B cell (primary cell): ENCODE data around the gene AIFM1. TPM values are rescaled to one million over a fixed set of nuclear protein-coding genes. Genes with fewer than 3 reads are reported as not detected.

Experiments used
- ATAC-seq: fragments of 200-7000 bp; cut with Tn5 transposase; one replicate; pipeline ENCODE4 v1.10.0; 2021; ENCODE audit warnings: low read depth, mild to moderate bottlenecking, moderate number of reproducible peaks, moderate library complexity
- CTCF ChIA-PET: fragments of 350-600 bp; sonication (Branson Sonifier 250); formaldehyde crosslinking; loops from one replicate; lab custom pipeline; 2021; ENCODE audit warnings: antibody characterized with exemption, inconsistent platforms; lab: Charles Lee
- POLR2A ChIA-PET: fragments of 350-600 bp; sonication (Branson Sonifier 250); formaldehyde crosslinking; loops from one replicate; lab custom pipeline; 2021; ENCODE audit warnings: antibody characterized with exemption; lab: Charles Lee
- DNase-seq: peaks from one replicate; pipeline ENCODE4 v3.0.0; 2013
- H2AFZ ChIP-seq: 2 replicates; pipeline ENCODE4 v1.6.1; 2012; ENCODE audit warnings: mild to moderate bottlenecking, low read depth, low read length; ENCODE audit not compliant: insufficient read depth, poor library complexity, severe bottlenecking
- H3K27ac ChIP-seq, 2 donors: 1 replicate in 1 of 2; 2 replicates in 1 of 2; pipeline ENCODE4 v1.5.1; 2012 to 2013; ENCODE audit warnings: low read length in 2 of 2, mild to moderate bottlenecking in 2 of 2, moderate library complexity in 1 of 2
- H3K27me3 ChIP-seq, 4 experiments: fragments of 200-600 bp in 1 of 4; sonication (generic) in 1 of 4; replicated peaks in 1 of 4; 1 replicate in 2 of 4; 2 replicates in 2 of 4; pipeline versions ENCODE4 v1.6.1 to v1.7.0; 2013 to 2016; ENCODE audit warnings: low read length in 3 of 4, mild to moderate bottlenecking in 2 of 4, mixed read lengths in 1 of 4, moderate library complexity in 1 of 4; ENCODE audit not compliant: insufficient read depth in 4 of 4, control insufficient read depth in 3 of 4; ENCODE audit errors: control extremely low read depth in 1 of 4
- H3K36me3 ChIP-seq, 2 experiments: replicated peaks in 1 of 2; 1 replicate in 1 of 2; 2 replicates in 1 of 2; pipeline versions ENCODE4 v1.6.1 to v1.7.1; 2013; ENCODE audit warnings: low read length in 1 of 2; ENCODE audit not compliant: insufficient read depth in 2 of 2, control insufficient read depth in 1 of 2; ENCODE audit errors: control extremely low read depth in 1 of 2, extremely low read depth in 1 of 2
- H3K4me1 ChIP-seq, 2 donors: fragments of 200-600 bp in 1 of 2; sonication (generic) in 1 of 2; 1 replicate in 1 of 2; 2 replicates in 1 of 2; pipeline versions ENCODE4 v1.5.1 to v1.6.1; 2013 to 2017; ENCODE audit warnings: low read length in 2 of 2; ENCODE audit not compliant: control insufficient read depth in 2 of 2, insufficient read depth in 2 of 2
- H3K4me2 ChIP-seq: replicated peaks from 2 replicates; pipeline ENCODE3; 2012; ENCODE audit warnings: mild to moderate bottlenecking, low read depth, low read length; ENCODE audit not compliant: poor library complexity, severe bottlenecking
- H3K4me3 ChIP-seq, 5 experiments: fragments of 200-600 bp in 1 of 5; sonication (generic) in 1 of 5; 1 replicate in 3 of 5; 2 replicates in 2 of 5; pipeline versions ENCODE4 v1.5.1 to v1.7.0; 2011 to 2016; ENCODE audit warnings: low read length in 4 of 5, mild to moderate bottlenecking in 4 of 5, low read depth in 2 of 5, control low read depth in 1 of 5, moderate library complexity in 1 of 5; ENCODE audit not compliant: insufficient read depth in 1 of 5; ENCODE audit errors: control extremely low read depth in 1 of 5, extremely low read depth in 1 of 5
- H3K79me2 ChIP-seq: fragments of 200-600 bp; sonication (generic); one replicate; pipeline ENCODE4 v1.6.0; 2016; ENCODE audit warnings: low read length; ENCODE audit not compliant: control insufficient read depth, insufficient read depth
- H3K9ac ChIP-seq: fragments of 200-600 bp; sonication (generic); 2 replicates; pipeline ENCODE4 v1.6.1; 2017; ENCODE audit warnings: mild to moderate bottlenecking, low read length, moderate library complexity
- H3K9me3 ChIP-seq, 3 donors: one replicate each; pipeline versions ENCODE4 v1.6.1 to v1.7.1; 2013; ENCODE audit warnings: low read length in 2 of 3; ENCODE audit not compliant: control insufficient read depth in 2 of 3, insufficient read depth in 1 of 3; ENCODE audit errors: control extremely low read depth in 1 of 3
- H4K20me1 ChIP-seq: 2 replicates; pipeline ENCODE4 v1.6.0; 2012; ENCODE audit warnings: mild to moderate bottlenecking, low read length; ENCODE audit not compliant: insufficient read depth, control insufficient read depth, poor library complexity, severe bottlenecking
- H3K27ac Mint-ChIP-seq: one replicate; pipeline ENCODE4 v1.8.0; 2021; ENCODE audit warnings: mixed read lengths
- H3K27me3 Mint-ChIP-seq: one replicate; pipeline ENCODE4 v1.8.0; 2021; ENCODE audit warnings: mixed read lengths
- H3K4me1 Mint-ChIP-seq: one replicate; pipeline ENCODE4 v1.8.0; 2021; ENCODE audit warnings: mixed read lengths
- H3K4me3 Mint-ChIP-seq: one replicate; pipeline ENCODE4 v1.8.0; 2021; ENCODE audit warnings: mixed read lengths
- H3K9me3 Mint-ChIP-seq: one replicate; pipeline ENCODE4 v1.8.0; 2022; ENCODE audit warnings: mixed read lengths; ENCODE audit not compliant: insufficient read depth
- EZH2 ChIP-seq: IDR thresholded peaks from 2 replicates; pipeline ENCODE4 v1.6.1; 2012; ENCODE audit warnings: borderline replicate concordance, low read depth, mild to moderate bottlenecking, moderate library complexity, low read length; ENCODE audit not compliant: insufficient read depth, poor library complexity, severe bottlenecking
- WGBS: methylation state at CpG from one replicate; pipeline ENCODE4 v1.1.5; 2013; ENCODE audit warnings: missing lambda C conversion rate; ENCODE audit not compliant: insufficient coverage; 5-methylcytosine and 5-hydroxymethylcytosine counted together
- intact Hi-C: fragments of 100-400 bp; cut with micrococcal nuclease; formaldehyde crosslinking; loops from one replicate; pipeline ENCODE4 v1.10.0; 2022
- polyA plus RNA-seq: library from polyadenylated mRNA; depleted of rRNA; stranded (reverse); fragments of >200 nt; gene quantifications from 2 replicates; pipeline ENCODE4 v1.2.3, GENCODE V29; 2012
- total RNA-seq, 2 donors: library from RNA; stranded (reverse); fragments of 120-200 nt in 1 of 2; gene quantifications; 1 replicate in 1 of 2; 2 replicates in 1 of 2; pipeline versions ENCODE4 v1.2.3 to v1.2.4, GENCODE V29; 2013 to 2022
- TF ChIP-seq, protein P1 (sequence below): fragments of 200-600 bp; IDR thresholded peaks from one replicate; pipeline ENCODE4 v1.8.0; 2022; ENCODE audit warnings: antibody characterized with exemption, mild to moderate bottlenecking

Gene AIFM1
- total and polyA plus RNA-seq, 2 donors (not counting 1 experiment from before 2014, with no cell fraction given): 11.4 to 15.9 TPM

DNA sequence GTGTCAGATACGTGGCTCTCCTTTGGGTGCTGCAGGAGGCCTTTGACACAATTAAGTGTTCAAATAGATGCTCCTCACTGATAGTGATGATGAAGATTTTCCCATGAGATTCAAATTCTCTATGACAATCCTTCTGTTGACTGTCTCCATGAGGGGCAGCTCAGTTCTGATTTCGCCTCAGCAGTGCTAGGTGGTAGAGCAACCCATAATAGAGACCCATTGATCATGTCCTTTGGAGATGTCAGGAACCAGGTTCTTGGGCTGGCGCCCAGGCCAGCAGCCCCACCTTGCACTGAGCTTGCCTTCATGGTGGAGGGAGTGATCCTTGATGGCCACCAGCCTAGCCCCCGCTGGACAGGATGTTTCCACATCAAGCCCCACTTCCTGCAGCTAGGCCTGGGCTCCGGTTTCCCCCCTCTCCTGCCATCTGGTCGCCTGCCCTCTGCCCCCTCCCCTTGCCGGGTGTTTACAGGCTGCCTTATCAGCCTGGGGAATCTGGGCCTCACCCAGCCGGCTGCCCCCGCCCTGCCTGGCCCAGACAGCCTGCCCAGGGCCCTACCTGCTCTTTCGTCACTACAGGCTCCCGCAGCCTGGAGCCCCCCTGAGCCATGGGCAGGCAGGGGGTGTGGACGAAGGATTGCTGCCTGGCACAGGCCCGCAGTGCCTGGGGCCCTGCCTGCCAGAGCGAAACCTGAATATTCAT, 68.0 kb downstream of the AIFM1 start:
- H3K4me1 ChIP-seq: peaks cover 19 to 38% of the 10 kb centered on the region in 2 donors
- H3K9ac ChIP-seq: no peak overlapping the region
- H3K4me2 ChIP-seq: peak overlapping the region; percentile 19
- no peak overlapping the region for H2AFZ ChIP-seq
- H3K27ac Mint-ChIP-seq: peak overlapping the region; percentile 42
- peak overlapping the region in 1 of 2 donors; percentile 48 for H3K27ac ChIP-seq
- no peaks in the 10 kb centered on the region for H3K36me3 ChIP-seq
- no peak overlapping the region for H3K4me3 Mint-ChIP-seq
- no peaks in the 10 kb centered on the region for H3K27me3 Mint-ChIP-seq
- ATAC-seq: no peak
- no peaks in the 10 kb centered on the region for H3K27me3 ChIP-seq
- TF ChIP-seq EZH2: no peak
- TF ChIP-seq, protein P1, sequence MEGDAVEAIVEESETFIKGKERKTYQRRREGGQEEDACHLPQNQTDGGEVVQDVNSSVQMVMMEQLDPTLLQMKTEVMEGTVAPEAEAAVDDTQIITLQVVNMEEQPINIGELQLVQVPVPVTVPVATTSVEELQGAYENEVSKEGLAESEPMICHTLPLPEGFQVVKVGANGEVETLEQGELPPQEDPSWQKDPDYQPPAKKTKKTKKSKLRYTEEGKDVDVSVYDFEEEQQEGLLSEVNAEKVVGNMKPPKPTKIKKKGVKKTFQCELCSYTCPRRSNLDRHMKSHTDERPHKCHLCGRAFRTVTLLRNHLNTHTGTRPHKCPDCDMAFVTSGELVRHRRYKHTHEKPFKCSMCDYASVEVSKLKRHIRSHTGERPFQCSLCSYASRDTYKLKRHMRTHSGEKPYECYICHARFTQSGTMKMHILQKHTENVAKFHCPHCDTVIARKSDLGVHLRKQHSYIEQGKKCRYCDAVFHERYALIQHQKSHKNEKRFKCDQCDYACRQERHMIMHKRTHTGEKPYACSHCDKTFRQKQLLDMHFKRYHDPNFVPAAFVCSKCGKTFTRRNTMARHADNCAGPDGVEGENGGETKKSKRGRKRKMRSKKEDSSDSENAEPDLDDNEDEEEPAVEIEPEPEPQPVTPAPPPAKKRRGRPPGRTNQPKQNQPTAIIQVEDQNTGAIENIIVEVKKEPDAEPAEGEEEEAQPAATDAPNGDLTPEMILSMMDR: no peak
- 66% methylated on average over 3 of the region's 14 CpGs for WGBS
- H3K9me3 ChIP-seq: no peaks in the 10 kb centered on the region
- no peak overlapping the region for H3K4me3 ChIP-seq
- CTCF ChIA-PET: interaction anchor here (0.7 to 3.9 kb wide), 3 partner anchors 9 to 405 kb away, joined by 3 to 17 read pairs (median 3); no protein-coding TSS in a partner anchor
- peaks cover 35% of the 10 kb centered on the region for H4K20me1 ChIP-seq
- peaks cover 56% of the 10 kb centered on the region for H3K4me1 Mint-ChIP-seq
- peaks cover 74% of the 10 kb centered on the region for H3K79me2 ChIP-seq
- POLR2A ChIA-PET: no interaction called here
- no peak for DNase-seq
- H3K9me3 Mint-ChIP-seq: no peaks in the 10 kb centered on the region
- intact Hi-C loops: no loop called here
